ENCODE measurements around the gene ANXA2.

Gene ANXA2

DNA sequence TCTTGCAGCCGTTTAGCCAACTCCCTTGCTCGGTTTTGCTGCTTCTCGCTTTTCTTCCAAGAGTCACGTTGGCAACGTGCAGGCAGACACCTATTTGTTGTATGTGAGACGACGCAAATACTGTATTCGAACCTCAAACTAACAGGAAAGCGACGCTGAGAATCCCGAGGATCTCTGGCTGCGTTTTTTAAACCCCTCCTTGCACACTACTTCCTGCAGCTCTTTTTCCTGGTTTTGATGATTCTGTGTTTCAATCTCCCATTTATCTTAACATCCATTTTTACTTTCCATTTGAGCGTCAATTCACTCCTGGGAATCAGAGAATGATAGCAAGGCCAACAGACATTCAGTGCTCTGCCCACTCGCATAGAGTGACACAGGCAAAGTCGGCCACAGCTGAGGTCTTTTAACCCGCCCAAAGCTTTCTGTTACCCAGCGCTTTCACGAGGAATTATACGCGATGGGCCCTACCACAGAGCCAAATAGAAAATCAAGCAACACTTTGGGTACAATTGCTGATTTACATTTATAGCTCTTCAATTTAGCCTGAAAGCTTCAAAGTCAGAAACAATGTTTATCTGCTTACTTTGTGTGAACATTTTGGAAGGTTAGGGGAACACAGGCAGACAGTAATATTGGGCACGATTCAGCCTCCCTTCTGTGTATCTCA is 1.6 kb upstream of the ANXA2 start:
- no peak for DNase-seq (ENCODE audit: extremely low read depth, low read depth)
- TF ChIP-seq, protein P1, sequence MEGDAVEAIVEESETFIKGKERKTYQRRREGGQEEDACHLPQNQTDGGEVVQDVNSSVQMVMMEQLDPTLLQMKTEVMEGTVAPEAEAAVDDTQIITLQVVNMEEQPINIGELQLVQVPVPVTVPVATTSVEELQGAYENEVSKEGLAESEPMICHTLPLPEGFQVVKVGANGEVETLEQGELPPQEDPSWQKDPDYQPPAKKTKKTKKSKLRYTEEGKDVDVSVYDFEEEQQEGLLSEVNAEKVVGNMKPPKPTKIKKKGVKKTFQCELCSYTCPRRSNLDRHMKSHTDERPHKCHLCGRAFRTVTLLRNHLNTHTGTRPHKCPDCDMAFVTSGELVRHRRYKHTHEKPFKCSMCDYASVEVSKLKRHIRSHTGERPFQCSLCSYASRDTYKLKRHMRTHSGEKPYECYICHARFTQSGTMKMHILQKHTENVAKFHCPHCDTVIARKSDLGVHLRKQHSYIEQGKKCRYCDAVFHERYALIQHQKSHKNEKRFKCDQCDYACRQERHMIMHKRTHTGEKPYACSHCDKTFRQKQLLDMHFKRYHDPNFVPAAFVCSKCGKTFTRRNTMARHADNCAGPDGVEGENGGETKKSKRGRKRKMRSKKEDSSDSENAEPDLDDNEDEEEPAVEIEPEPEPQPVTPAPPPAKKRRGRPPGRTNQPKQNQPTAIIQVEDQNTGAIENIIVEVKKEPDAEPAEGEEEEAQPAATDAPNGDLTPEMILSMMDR (IDR thresholded peaks at IDR 0.05; ENCODE audit: low read depth, low read length): no peak

DNA sequence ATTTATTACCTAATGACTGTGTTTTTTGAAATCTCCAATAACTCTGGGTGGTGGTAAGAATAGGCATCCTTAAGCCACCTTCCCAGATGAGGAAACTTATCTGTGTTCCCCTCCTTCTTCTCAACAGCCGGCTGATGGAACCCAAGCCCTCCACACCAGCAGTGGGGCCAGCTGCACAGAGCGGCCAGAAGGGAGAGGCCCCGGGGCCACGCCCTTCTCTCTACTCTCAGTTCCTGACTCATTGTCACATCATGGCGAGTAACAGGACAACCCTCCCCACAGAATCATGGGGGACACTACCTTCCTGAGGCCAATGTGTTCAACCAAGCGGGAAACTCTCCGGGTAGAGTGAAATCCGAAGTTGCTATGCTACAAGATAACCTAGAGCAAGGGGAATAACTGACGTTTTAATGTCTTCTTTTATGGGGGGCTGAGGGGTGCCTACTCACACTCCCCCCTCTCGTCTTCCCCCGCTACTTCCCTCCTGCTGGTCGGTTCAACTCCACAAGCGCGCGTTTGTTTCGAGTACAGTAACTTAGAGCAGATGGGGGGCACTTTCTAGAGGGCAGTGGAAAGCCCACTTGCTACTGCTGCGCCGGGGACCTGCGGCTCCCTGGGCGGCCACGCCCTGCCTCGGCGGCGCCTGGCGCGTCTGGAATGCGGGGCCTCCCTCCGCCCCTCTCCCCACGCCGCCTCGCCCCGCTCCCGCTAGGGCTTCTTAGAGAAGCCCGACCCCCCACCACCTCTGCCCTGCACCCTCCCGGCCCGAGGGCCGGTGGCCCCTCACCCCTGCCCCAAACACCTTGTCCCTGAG is 621 bp downstream of the ANXA2 start:
- DNase-seq (ENCODE audit: extremely low read depth, low read depth): no peak

GRCh38 chr15:60396560-60396957 is 1.2 kb downstream of the ANXA2 start:
- TF ChIP-seq, protein P1 (IDR thresholded peaks at IDR 0.05; ENCODE audit: low read depth, low read length): no peak
- no peak for DNase-seq (ENCODE audit: extremely low read depth, low read depth)

More for the DNA sequence above, 621 bp downstream of the ANXA2 start:
- TF ChIP-seq, protein P1 (IDR thresholded peaks at IDR 0.05; ENCODE audit: low read depth, low read length): no peak

- TF ChIP-seq, protein P1 (IDR thresholded peaks at IDR 0.05; ENCODE audit: low read depth, low read length): no peak
- no peak for DNase-seq (ENCODE audit: extremely low read depth, low read depth)
Observed at GRCh38 chr15:60396100-60396499, 1.7 kb downstream of the ANXA2 start.

DNA sequence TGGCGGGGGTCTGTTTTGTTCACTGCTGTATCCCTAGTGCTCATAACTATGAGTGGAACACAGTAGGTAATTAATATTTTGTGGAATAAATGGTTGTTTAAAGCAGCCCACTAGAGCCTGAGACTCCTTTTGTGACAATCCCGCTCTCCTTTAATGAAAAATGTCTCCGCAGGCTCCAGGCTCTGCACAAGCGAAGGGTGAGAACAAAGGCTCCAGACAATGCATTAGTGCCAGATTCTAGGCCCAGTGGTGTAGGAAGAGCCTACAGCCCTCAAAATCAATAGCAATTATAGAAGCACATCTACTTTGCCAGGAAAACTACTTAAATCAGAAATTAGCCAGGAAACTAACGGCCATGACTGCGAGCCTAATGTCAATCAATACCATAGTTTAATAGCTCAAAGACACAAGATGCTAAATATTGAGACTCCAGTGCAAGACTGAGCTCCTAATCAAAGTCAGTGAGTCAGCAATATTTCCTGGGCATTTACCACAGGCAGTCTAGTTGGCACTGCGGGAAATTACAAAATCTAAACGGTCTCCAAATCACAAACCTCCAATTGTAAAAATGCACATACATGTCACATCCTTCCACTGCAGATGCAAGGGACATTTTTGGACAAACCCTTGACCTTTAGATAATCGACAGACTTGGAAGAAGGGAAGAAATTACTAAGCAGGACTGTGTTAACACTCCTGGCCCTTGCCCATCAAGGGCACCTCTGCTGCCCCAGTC is 2.3 kb downstream of the ANXA2 start:
- TF ChIP-seq, protein P1 (IDR thresholded peaks at IDR 0.05; ENCODE audit: low read depth, low read length): no peak
- DNase-seq (ENCODE audit: extremely low read depth, low read depth): no peak

DNA sequence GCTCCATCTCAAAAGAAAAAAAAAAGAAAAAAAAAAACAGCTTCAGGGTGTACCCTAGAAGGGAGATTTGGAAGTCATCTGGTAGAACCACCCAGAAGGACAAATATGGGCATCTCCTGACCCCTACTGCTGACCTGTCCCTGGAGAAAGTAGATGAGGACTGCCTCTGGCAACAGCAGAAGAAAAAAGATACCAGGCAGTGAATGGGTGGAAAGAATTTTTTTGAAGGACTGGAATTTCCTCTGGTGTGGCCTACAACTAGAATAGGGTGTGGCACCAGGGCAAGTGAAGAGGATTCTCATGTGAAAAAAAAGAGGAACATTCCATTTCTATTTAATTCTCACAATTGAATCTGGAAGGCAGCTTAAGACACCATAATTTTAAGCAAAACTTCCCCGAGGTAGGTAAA is 3.1 kb downstream of the ANXA2 start:
- no peak for DNase-seq (ENCODE audit: extremely low read depth, low read depth)

More for the DNA sequence above, 3.1 kb downstream of the ANXA2 start:
- TF ChIP-seq, protein P1 (IDR thresholded peaks at IDR 0.05; ENCODE audit: low read depth, low read length): no peak

All from AG09319 (cell line).